ENCODE data around the gene GSTM1. TPM values are rescaled to one million over a fixed set of nuclear protein-coding genes. Genes with fewer than 3 reads are reported as not detected.
"Not testable (repeated sequence)": the region's sequence is repeated elsewhere in the genome, so short reads cannot be mapped to it uniquely, and the experiment has no call there.

Gene GSTM1
- total and polyA plus RNA-seq, 2 donors (not counting 1 experiment from before 2014, with no cell fraction given) = 38.0 TPM; not detected in 1

DNA sequence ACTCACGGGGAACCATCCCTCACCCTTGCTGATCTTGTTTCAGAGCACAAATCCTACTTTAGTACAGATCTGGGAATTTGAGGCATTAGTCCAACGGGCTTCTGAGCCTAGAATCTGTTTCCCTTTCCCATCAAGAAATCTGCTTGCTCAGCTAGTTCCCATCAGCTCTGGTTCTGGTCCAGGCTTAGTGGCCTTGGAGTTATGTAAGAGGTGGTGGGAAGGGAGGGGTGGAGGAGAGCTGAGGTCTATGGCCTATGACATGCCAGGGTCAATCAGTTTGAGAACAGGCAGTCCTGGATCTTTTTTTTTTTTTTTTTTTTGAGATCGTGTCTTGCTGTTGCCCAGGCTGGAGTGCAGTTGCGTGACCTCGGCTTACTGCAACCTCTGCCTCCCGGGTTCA is 4.1 kb downstream of the GSTM1 start:
- no peak overlapping the region for H3K4me2 ChIP-seq (ENCODE audit: extremely low read depth, insufficient read depth, low read length)
- H3K4me3 ChIP-seq (replicated peaks in 1 of 4; ENCODE audit: control extremely low read depth in 1 of 4, insufficient read depth in 1 of 4, low read depth in 3 of 4, low read length in 4 of 4) = no peak overlapping the region
- H2AFZ ChIP-seq (ENCODE audit: low read length) = no peak overlapping the region
- no peaks in the 10 kb centered on the region for H3K4me1 ChIP-seq (ENCODE audit: control insufficient read depth, extremely low read depth, insufficient read depth, low read length)
- no peaks in the 10 kb centered on the region for H4K20me1 ChIP-seq (ENCODE audit: control insufficient read depth, extremely low read depth, insufficient read depth, low read length)
- H3K27ac ChIP-seq (ENCODE audit: insufficient read depth, low read length) = no peak overlapping the region
- no peaks in the 10 kb centered on the region for H3K36me3 ChIP-seq (ENCODE audit: control insufficient read depth, insufficient read depth, low read length)
- no peak for TF ChIP-seq EZH2 (IDR thresholded peaks at IDR 0.05; ENCODE audit: low read length, missing control alignments)
- TF ChIP-seq, protein P1, sequence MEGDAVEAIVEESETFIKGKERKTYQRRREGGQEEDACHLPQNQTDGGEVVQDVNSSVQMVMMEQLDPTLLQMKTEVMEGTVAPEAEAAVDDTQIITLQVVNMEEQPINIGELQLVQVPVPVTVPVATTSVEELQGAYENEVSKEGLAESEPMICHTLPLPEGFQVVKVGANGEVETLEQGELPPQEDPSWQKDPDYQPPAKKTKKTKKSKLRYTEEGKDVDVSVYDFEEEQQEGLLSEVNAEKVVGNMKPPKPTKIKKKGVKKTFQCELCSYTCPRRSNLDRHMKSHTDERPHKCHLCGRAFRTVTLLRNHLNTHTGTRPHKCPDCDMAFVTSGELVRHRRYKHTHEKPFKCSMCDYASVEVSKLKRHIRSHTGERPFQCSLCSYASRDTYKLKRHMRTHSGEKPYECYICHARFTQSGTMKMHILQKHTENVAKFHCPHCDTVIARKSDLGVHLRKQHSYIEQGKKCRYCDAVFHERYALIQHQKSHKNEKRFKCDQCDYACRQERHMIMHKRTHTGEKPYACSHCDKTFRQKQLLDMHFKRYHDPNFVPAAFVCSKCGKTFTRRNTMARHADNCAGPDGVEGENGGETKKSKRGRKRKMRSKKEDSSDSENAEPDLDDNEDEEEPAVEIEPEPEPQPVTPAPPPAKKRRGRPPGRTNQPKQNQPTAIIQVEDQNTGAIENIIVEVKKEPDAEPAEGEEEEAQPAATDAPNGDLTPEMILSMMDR (conservative IDR thresholded peaks at IDR 0.05 in 1 of 2, IDR thresholded peaks at IDR 0.05 in 1 of 2; ENCODE audit: low read depth in 1 of 2, low read length in 2 of 2) = no peak
- no peak for DNase-seq (ENCODE audit: low read depth in 2 of 2)
- H3K79me2 ChIP-seq (ENCODE audit: control insufficient read depth, insufficient read depth, low read length) = no peaks in the 10 kb centered on the region
- H3K27me3 ChIP-seq (ENCODE audit: control insufficient read depth, insufficient read depth, low read length) = no peaks in the 10 kb centered on the region
- H3K9ac ChIP-seq (ENCODE audit: insufficient read depth, low read length) = no peak overlapping the region
- H3K9me3 ChIP-seq (ENCODE audit: control insufficient read depth, insufficient read depth, low read depth, low read length) = no peaks in the 10 kb centered on the region

DNA sequence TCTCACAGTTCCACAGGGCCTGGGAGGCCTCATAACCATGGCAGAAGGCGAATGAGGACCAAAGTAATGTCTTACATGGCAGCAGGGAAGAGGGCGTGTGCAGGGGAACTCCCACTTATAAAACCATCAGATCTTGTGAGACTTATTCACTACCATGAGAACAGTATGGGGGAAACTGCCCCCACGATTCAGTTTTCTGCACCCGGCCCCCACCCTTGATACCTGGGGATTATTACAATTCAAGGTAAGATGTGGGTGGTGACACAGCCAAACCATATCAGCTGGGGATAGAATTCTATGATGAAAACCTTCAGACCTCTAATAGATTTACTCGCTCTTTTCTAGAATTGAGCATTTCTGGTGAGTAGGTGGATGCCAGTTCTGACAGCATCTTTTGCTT is 6.8 kb downstream of the GSTM1 start:
- not testable (repeated sequence) for DNase-seq (ENCODE audit: low read depth in 2 of 2); H4K20me1 ChIP-seq (ENCODE audit: control insufficient read depth, extremely low read depth, insufficient read depth, low read length); H3K9ac ChIP-seq (ENCODE audit: insufficient read depth, low read length); H3K4me2 ChIP-seq (ENCODE audit: extremely low read depth, insufficient read depth, low read length); H3K9me3 ChIP-seq (ENCODE audit: control insufficient read depth, insufficient read depth, low read depth, low read length); H2AFZ ChIP-seq (ENCODE audit: low read length); H3K27me3 ChIP-seq (ENCODE audit: control insufficient read depth, insufficient read depth, low read length); H3K27ac ChIP-seq (ENCODE audit: insufficient read depth, low read length); H3K79me2 ChIP-seq (ENCODE audit: control insufficient read depth, insufficient read depth, low read length); H3K4me3 ChIP-seq (replicated peaks in 1 of 4; ENCODE audit: control extremely low read depth in 1 of 4, insufficient read depth in 1 of 4, low read depth in 3 of 4, low read length in 4 of 4); H3K4me1 ChIP-seq (ENCODE audit: control insufficient read depth, extremely low read depth, insufficient read depth, low read length); H3K36me3 ChIP-seq (ENCODE audit: control insufficient read depth, insufficient read depth, low read length)

DNA sequence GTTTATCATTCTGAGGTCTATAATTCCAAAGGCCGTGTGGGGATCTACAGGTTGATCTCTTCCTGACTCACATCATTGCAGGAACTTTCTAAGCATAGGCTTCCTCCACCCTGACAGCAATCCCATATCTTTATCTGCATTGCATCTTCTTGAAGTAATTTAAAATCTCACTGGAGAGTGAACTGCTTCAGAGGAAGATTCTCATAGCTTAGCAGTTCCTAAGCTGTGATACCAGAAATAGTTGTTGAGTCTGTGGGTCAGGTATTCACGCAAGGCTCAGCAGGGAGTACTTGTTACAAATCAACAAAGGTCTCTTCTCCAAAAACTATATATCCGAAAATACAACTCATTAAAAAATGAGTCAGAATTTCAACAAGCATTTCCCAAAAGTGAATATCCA is 7.5 kb downstream of the GSTM1 start:
- not testable (repeated sequence) for H3K4me1 ChIP-seq (ENCODE audit: control insufficient read depth, extremely low read depth, insufficient read depth, low read length); H3K27ac ChIP-seq (ENCODE audit: insufficient read depth, low read length); H2AFZ ChIP-seq (ENCODE audit: low read length); H3K9ac ChIP-seq (ENCODE audit: insufficient read depth, low read length); H3K4me3 ChIP-seq (replicated peaks in 1 of 4; ENCODE audit: control extremely low read depth in 1 of 4, insufficient read depth in 1 of 4, low read depth in 3 of 4, low read length in 4 of 4); H3K9me3 ChIP-seq (ENCODE audit: control insufficient read depth, insufficient read depth, low read depth, low read length); H4K20me1 ChIP-seq (ENCODE audit: control insufficient read depth, extremely low read depth, insufficient read depth, low read length); DNase-seq (ENCODE audit: low read depth in 2 of 2); H3K36me3 ChIP-seq (ENCODE audit: control insufficient read depth, insufficient read depth, low read length); H3K4me2 ChIP-seq (ENCODE audit: extremely low read depth, insufficient read depth, low read length); H3K79me2 ChIP-seq (ENCODE audit: control insufficient read depth, insufficient read depth, low read length); H3K27me3 ChIP-seq (ENCODE audit: control insufficient read depth, insufficient read depth, low read length)

DNA sequence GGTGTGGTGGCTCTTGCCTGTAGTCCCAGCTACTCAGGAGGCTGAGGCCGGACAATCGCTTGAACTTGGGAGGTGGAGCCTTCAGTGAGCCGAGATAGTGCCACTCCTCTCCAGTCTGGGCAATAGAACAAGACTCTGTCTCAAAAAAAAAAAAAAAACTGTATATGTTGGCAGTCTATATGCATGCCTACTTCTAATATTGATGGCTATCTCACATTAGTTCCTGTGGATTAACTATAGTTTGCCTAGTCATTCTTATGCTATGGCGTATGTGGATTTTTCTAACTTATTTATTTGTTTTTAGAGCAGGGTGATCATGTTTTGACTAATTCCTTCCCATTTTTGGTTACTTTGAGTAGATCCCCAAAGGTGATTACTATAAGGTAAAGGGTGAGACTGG is 9.4 kb downstream of the GSTM1 start:
- no peaks in the 10 kb centered on the region for H3K36me3 ChIP-seq (ENCODE audit: control insufficient read depth, insufficient read depth, low read length)
- H3K9me3 ChIP-seq (ENCODE audit: control insufficient read depth, insufficient read depth, low read depth, low read length) = no peaks in the 10 kb centered on the region
- H3K9ac ChIP-seq (ENCODE audit: insufficient read depth, low read length) = no peak overlapping the region
- TF ChIP-seq, protein P1 (conservative IDR thresholded peaks at IDR 0.05 in 1 of 2, IDR thresholded peaks at IDR 0.05 in 1 of 2; ENCODE audit: low read depth in 1 of 2, low read length in 2 of 2) = no peak
- no peak for TF ChIP-seq EZH2 (IDR thresholded peaks at IDR 0.05; ENCODE audit: low read length, missing control alignments)
- H3K27ac ChIP-seq (ENCODE audit: insufficient read depth, low read length) = no peak overlapping the region
- H4K20me1 ChIP-seq (ENCODE audit: control insufficient read depth, extremely low read depth, insufficient read depth, low read length) = no peaks in the 10 kb centered on the region
- DNase-seq (ENCODE audit: low read depth in 2 of 2) = no peak
- H2AFZ ChIP-seq (ENCODE audit: low read length) = no peak overlapping the region
- H3K4me2 ChIP-seq (ENCODE audit: extremely low read depth, insufficient read depth, low read length) = no peak overlapping the region
- no peaks in the 10 kb centered on the region for H3K27me3 ChIP-seq (ENCODE audit: control insufficient read depth, insufficient read depth, low read length)
- H3K4me1 ChIP-seq (ENCODE audit: control insufficient read depth, extremely low read depth, insufficient read depth, low read length) = no peaks in the 10 kb centered on the region
- no peak overlapping the region for H3K4me3 ChIP-seq (replicated peaks in 1 of 4; ENCODE audit: control extremely low read depth in 1 of 4, insufficient read depth in 1 of 4, low read depth in 3 of 4, low read length in 4 of 4)
- H3K79me2 ChIP-seq (ENCODE audit: control insufficient read depth, insufficient read depth, low read length) = no peaks in the 10 kb centered on the region

DNA sequence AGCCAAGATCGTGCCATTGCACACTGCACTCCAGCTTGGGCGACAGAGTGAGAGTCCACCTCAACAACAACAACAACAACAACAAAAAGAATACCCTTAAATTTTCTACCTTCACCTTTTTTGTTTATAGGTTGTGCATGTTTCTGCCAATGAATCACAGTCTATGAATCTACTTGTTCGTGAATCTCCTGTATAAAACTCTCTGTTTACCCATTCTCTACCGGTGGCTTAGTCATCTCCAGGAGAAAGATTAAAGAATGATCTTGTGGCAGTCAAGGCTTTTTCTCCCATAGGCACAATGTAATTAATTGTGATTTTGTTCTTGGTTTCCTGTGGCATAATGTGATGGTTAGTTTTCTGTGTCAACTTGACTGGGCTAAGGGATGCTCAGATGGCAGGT is 10.2 kb downstream of the GSTM1 start:
- not testable (repeated sequence) for DNase-seq (ENCODE audit: low read depth in 2 of 2); H3K4me2 ChIP-seq (ENCODE audit: extremely low read depth, insufficient read depth, low read length); H3K4me3 ChIP-seq (replicated peaks in 1 of 4; ENCODE audit: control extremely low read depth in 1 of 4, insufficient read depth in 1 of 4, low read depth in 3 of 4, low read length in 4 of 4); H3K9me3 ChIP-seq (ENCODE audit: control insufficient read depth, insufficient read depth, low read depth, low read length); H3K36me3 ChIP-seq (ENCODE audit: control insufficient read depth, insufficient read depth, low read length); H3K4me1 ChIP-seq (ENCODE audit: control insufficient read depth, extremely low read depth, insufficient read depth, low read length); H3K79me2 ChIP-seq (ENCODE audit: control insufficient read depth, insufficient read depth, low read length); H2AFZ ChIP-seq (ENCODE audit: low read length); H3K9ac ChIP-seq (ENCODE audit: insufficient read depth, low read length); H3K27me3 ChIP-seq (ENCODE audit: control insufficient read depth, insufficient read depth, low read length); H3K27ac ChIP-seq (ENCODE audit: insufficient read depth, low read length); H4K20me1 ChIP-seq (ENCODE audit: control insufficient read depth, extremely low read depth, insufficient read depth, low read length)

DNA sequence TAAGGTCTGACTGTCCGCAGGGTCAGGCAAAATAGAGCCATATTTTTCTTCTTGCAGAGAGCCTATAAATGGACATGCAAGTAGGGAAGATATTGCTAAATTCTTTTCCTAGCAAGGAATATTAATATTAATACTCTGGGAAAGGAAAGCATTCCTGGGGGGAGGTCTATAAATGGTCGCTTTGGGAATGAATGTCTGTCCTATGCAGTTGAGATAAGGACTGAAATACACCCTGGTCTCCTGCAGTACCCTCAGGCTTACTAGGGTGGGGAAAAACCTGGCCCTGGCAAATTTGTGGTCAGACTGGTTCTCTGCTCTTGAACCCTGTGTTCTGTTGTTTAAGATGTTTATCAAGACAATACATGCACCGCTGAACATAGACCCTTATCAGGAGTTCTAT is 15.3 kb downstream of the GSTM1 start:
- H3K9ac ChIP-seq (ENCODE audit: insufficient read depth, low read length); H3K4me1 ChIP-seq (ENCODE audit: control insufficient read depth, extremely low read depth, insufficient read depth, low read length); H3K79me2 ChIP-seq (ENCODE audit: control insufficient read depth, insufficient read depth, low read length); H3K4me3 ChIP-seq (replicated peaks in 1 of 4; ENCODE audit: control extremely low read depth in 1 of 4, insufficient read depth in 1 of 4, low read depth in 3 of 4, low read length in 4 of 4); H2AFZ ChIP-seq (ENCODE audit: low read length); H3K4me2 ChIP-seq (ENCODE audit: extremely low read depth, insufficient read depth, low read length); H4K20me1 ChIP-seq (ENCODE audit: control insufficient read depth, extremely low read depth, insufficient read depth, low read length); H3K27me3 ChIP-seq (ENCODE audit: control insufficient read depth, insufficient read depth, low read length); H3K27ac ChIP-seq (ENCODE audit: insufficient read depth, low read length); H3K36me3 ChIP-seq (ENCODE audit: control insufficient read depth, insufficient read depth, low read length); H3K9me3 ChIP-seq (ENCODE audit: control insufficient read depth, insufficient read depth, low read depth, low read length); DNase-seq (ENCODE audit: low read depth in 2 of 2): not testable (repeated sequence)

Data from fibroblast of lung (primary cell).